PC-9 (cell line): ENCODE measurements around the gene GOLT1A.

Experiments used
- EZH2 ChIP-seq: fragments of 200-600 bp; sonication (generic); IDR thresholded peaks from 2 replicates; pipeline ENCODE4 v1.8.0; 2017; ENCODE audit warnings: antibody characterized with exemption, low read depth
- TF ChIP-seq, protein P1 (sequence below): fragments of 200-600 bp; sonication (generic); conservative IDR thresholded peaks from 2 replicates; pipeline ENCODE4 v1.6.1; 2017; ENCODE audit warnings: mixed run types, antibody characterized with exemption, mild to moderate bottlenecking, moderate library complexity

DNA sequence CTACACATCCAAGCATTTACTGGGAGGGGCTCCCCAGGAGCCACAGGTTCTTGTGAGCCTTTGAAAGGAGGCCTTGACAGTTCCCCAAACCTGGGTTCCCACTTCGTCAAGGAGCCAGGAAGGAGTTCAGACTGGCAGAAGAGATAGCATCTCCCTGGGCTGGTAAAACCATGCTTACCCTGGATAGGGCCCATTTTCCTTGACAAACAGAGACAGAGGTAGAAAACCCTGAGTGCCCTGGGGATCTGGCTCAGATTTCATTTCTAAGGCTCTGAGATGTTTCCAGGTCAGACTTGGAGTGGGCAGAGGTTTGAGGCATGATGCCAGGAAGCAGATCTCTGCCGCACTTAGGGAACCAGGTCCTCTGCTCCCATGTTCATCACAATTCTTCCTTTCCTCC is 64.7 kb downstream of the GOLT1A start:
- TF ChIP-seq EZH2: no peak
- TF ChIP-seq, protein P1, sequence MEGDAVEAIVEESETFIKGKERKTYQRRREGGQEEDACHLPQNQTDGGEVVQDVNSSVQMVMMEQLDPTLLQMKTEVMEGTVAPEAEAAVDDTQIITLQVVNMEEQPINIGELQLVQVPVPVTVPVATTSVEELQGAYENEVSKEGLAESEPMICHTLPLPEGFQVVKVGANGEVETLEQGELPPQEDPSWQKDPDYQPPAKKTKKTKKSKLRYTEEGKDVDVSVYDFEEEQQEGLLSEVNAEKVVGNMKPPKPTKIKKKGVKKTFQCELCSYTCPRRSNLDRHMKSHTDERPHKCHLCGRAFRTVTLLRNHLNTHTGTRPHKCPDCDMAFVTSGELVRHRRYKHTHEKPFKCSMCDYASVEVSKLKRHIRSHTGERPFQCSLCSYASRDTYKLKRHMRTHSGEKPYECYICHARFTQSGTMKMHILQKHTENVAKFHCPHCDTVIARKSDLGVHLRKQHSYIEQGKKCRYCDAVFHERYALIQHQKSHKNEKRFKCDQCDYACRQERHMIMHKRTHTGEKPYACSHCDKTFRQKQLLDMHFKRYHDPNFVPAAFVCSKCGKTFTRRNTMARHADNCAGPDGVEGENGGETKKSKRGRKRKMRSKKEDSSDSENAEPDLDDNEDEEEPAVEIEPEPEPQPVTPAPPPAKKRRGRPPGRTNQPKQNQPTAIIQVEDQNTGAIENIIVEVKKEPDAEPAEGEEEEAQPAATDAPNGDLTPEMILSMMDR: no peak
